Measurements from ENCODE around the gene PLBD2.

PLBD2 gene

GRCh38 chr12:113393749-113394148, 35.4 kb downstream of the PLBD2 start:
- no peak for DNase-seq (ENCODE audit: low read depth in 2 of 2)

DNA sequence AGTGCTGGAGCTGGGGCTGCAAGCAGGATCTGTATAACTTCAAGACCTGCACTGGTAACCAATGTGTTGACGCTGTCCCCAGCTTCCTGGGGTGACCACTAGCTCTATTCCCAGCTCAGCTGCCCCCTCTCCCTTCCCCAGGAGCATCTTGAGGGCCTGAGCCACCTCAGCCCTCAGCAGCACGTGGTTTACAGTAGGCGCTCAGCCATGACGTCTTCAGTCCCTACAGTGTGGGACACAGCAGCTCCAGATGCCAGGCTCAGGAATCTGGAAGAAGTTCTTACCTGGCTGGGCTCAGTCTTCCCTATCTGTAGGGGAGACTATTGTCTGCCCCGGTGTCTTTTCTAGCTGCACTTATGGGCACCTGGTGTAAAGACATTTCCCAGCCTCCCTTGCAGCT, 36.7 kb downstream of the PLBD2 start:
- no peak for DNase-seq (ENCODE audit: low read depth in 2 of 2)

- DNase-seq (ENCODE audit: low read depth in 2 of 2): no peak
Measured at GRCh38 chr12:113396200-113396599, 37.8 kb downstream of the PLBD2 start.

- DNase-seq (ENCODE audit: low read depth in 2 of 2): no peak
Measured at GRCh38 chr12:113396828-113397496, 38.6 kb downstream of the PLBD2 start.

DNA sequence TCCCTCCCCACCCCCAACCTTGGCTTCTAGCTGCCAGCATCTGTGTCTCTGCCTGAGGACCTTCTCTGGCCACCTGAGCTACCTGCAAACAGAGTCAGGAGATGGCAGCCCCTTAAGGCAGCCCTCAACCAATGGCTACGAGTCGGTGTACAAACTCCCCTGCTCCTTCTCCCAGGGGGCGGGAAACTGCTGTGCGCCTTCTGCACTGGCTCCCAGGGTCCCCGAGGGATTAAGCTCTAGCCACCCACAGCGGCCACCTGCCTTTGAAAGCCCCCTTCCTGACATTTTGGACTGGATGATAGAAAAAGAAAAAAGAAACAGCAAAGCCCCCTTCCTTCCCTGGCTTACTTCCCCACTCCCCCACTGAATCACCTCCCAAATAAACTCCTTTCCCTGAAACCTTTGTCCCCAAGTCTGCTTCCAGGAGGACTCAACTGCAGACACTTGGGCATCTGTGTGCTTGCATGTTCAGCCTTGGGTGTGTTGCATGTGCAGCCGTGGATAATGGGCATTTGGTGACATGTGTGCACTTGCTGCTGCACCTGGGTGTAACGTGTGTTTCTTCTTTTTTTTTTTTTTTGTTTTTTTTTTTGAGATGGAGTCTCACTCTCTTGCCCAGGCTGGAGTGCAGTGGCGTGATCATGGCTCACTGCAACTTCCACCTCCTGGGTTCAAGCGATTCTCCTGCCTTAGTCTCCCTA, 39.3 kb downstream of the PLBD2 start:
- DNase-seq (ENCODE audit: low read depth in 2 of 2): no peak

DNA sequence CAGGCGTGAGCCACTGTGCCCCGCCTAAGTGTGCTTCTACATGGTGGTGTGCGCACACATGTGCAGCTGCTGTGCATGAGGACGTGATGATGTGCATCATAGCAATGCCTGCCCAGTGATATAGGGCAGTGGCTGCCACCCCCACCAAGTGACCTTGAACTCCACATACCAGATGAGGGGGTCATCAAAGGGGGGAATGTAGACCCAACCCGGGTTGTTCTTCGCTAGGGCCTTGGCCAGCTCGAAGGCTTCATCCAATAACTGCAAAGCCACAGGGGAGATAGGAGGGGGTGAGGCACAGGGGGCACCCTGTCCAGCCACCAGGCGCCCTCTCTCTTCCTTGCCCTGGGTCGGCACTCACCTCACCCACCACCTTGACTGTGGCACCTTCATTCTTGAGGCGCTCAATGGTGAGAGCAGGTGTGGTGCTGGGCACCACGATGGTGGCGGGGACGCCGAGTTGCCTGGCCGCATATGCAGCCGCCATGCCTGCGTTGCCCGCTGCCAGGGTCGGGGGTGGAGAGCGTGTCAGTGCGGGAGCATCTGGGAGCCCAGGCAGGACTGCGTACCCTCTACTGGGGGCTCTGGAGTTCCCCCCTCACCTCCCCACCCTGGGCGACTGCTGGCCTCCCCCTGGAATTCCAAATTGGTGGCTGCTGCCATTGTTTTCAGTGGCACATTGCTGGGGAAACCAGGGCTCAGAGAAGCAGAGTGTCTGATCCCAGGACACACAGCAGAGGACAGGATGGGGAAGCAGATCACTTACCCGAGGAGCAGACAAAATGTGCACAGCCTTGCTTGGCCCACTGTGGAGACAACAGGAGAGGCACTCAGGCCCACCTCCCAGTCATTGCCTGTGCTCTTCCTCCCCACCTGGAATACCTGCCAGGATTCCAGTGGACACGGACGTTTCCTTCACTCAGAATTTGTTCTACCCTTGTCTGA, 40.2 kb downstream of the PLBD2 start:
- no peak for DNase-seq (ENCODE audit: low read depth in 2 of 2)

DNA sequence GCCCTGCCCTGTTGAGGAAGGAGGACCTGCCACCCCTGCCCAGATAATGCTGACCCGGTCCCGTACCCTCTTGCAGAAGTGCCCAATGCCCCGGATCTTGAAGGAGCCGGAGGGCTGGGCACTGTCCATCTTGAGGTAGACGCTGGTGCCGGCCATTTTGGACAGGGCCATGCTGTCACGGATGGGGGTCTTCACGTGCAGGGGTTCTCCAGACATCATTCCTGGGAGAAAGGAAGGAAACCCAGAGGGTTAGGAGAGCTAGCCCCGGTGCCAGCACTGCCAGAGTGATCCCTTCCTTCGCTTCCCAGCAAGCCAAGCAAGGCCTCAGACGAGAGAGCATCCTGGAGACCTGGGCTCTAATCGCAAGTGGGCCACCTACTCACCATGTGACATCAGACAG, 41.1 kb downstream of the PLBD2 start:
- DNase-seq (ENCODE audit: low read depth in 2 of 2): no peak

DNA sequence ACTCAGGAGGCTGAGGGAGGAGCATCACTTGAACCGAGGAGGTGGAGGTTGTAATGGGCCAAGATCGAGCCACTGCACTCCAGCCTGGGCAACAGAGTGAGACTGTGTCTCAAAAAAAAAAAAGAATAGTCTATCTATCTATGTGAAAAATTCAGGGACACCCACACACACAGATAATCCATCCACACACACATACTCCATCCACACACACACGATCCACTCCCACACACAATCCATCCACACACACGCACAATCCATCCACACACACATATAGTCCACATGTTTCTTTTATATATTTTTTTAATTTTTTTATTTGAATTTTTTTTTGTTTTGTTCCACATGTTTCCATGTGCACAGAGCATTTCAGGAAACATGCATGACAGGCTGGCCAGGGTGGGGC, 42.0 kb downstream of the PLBD2 start:
- DNase-seq (ENCODE audit: low read depth in 2 of 2): no peak

- DNase-seq (ENCODE audit: low read depth in 2 of 2): no peak
Measured at GRCh38 chr12:113401066-113402000, 42.9 kb downstream of the PLBD2 start.

DNA sequence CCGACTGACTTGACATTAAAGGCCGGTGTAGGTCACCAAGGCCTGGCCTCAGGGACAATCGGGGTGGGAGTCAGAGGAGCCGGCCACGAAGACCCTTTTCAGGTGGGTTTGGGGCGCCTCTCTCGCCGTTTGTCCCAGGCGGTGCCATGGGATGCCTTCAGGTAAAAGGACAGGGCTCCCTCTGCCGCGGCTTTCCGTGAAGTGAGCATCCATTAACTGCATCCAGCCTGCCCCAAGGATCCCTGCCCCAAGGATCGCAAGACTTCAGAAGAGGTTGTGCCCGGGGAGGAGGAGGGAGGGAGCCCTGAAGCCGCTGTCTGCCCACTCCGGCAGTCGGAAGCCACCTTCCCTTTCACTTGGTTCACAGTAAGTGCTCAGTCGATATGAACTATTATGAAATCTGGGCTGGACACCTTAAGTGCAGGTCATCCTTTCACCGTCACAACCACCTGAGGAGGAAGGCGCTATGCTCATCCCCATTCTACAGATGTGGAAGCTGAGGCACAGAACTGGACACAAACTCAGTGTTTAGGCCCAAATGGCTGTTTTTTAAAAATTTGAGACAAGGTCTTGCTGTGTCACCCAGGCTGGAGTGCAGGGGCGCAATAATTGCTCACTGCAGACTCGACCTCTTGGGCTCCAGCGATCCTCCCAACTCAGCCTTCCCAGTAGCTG, 44.3 kb downstream of the PLBD2 start:
- DNase-seq (ENCODE audit: low read depth in 2 of 2): no peak

- DNase-seq (ENCODE audit: low read depth in 2 of 2): no peak
Measured at GRCh38 chr12:113403435-113404415, 45.3 kb downstream of the PLBD2 start, which contains the start of gene SDS. TSS of gene SDS (minus strand) at chr12:113403887. CDS start at chr12:113399708, 4,179 bp downstream.

- DNase-seq (ENCODE audit: low read depth in 2 of 2): no peak
Measured at GRCh38 chr12:113405694-113406093, 47.3 kb downstream of the PLBD2 start.

DNA sequence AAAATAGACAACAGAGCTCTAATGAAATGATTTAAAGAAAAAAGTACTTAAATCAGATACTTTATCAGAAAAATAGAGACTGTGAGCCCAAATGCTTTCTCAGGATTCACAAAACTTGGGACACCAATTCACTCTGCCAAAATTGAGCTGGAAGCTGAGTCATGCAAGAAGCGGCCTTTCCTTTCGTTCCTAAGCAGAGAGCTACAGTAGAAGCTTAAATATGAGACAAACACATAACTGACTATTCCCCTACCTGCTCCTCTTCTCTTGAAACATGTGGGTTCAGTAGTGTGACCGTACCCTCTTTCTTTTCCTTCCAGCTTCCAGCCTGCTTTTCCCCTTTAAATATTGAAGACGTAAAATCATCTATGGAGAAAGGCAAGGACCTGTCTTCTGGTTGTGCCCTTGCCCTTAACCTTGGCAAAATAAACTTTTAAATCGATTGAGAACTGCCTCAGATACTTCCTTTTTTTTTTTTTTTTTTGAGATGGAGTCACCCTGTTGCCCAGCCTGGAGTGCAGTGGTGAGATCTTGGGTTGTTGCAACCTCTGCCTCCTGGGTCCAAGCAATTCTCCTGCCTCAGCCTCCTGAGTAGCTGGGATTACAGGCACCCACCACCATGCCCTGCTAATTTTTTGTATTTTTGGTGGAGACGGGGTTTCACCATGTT, 49.7 kb downstream of the PLBD2 start:
- no peak for DNase-seq (ENCODE audit: low read depth in 2 of 2)

DNA sequence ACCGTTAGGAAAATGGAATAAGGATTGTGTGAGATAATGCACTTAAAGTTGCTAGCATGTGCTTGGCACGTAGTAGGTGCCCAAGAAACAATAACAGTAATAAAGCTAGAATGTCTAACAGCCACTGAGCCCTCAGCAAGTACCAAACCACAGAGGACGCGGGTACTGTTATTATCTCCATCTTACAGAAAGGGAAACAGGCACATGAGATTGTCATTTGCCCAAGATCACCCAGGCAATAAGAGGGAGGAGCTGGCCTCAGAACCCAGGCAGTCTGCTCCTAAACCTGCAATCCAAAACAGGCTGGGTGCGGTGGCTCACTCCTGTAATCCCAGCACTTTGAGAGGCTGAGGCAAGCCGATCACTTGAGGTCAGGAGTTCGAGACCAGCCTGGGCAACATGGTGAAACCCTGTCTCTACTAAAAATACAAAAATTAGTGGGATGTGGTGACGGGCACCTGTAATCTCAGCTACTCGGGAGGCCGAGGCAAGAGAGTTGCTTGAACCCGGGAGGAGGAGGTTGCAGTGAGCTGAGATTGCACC, 50.4 kb downstream of the PLBD2 start:
- no peak for DNase-seq (ENCODE audit: low read depth in 2 of 2)

GRCh38 chr12:113409462-113410124, 51.2 kb downstream of the PLBD2 start:
- DNase-seq (ENCODE audit: low read depth in 2 of 2): no peak

GRCh38 chr12:113413488-113413939, 55.1 kb downstream of the PLBD2 start:
- DNase-seq (ENCODE audit: low read depth in 2 of 2): no peak

DNA sequence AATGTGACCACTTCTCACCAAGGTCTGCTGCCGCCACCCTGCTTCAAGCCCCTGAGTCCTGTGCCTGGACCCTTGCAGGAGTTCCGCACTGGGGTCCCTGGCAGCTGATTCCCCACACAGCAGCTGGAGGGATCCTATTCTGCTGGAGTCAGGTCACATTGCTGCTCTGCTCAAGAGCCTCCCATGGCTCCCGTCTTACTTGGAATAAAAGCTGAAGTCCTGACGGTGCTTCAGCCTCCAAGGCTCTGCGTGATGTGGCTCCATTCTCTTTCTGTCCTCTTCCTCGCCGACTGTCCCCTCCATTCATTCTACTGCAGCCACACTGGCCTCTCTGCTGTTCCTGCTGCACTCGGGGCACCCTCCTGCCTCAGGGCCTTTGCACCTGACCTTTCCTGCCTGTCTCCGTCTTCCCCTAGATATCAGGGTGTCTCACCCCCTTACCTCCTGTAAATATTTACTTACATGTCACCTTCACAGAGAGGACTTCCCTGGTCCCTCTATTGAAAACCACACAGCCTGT, 56.2 kb downstream of the PLBD2 start:
- no peak for DNase-seq (ENCODE audit: low read depth in 2 of 2)

Measured in activated CD8-positive, alpha-beta memory T cell treated with anti-CD3 and anti-CD28 coated beads for 4 hours (primary cell).